Endothelial cell of umbilical vein (primary cell): Measurements from ENCODE around the gene MRPL55.

Experiments used
- CTCF ChIP-seq, 2 donors: IDR thresholded peaks; 1 replicate in 1 of 2; 2 replicates in 1 of 2; pipeline ENCODE4 v1.5.1; 2011; ENCODE audit warnings: low read length in 2 of 2, mild to moderate bottlenecking in 2 of 2, moderate library complexity in 2 of 2, control low read depth in 1 of 2, inconsistent platforms in 1 of 2, low read depth in 1 of 2; ENCODE audit not compliant: insufficient read depth in 1 of 2; ENCODE audit errors: extremely low read depth in 1 of 2
- EZH2 ChIP-seq: IDR thresholded peaks from 2 replicates; pipeline ENCODE4 v1.6.1; 2012; ENCODE audit warnings: borderline replicate concordance, low read depth, mild to moderate bottlenecking, moderate library complexity, low read length, inconsistent platforms; ENCODE audit not compliant: severe bottlenecking
- MAX ChIP-seq: IDR thresholded peaks from 2 replicates; pipeline ENCODE4 v1.6.1; 2011; ENCODE audit not compliant: insufficient read depth, insufficient read length
- MYC ChIP-seq: IDR thresholded peaks from one replicate; pipeline ENCODE4 v1.6.1; 2011; ENCODE audit warnings: mild to moderate bottlenecking, low read depth, low read length
- POLR2A ChIP-seq: IDR thresholded peaks from 2 replicates; pipeline ENCODE4 v1.6.1; 2012; ENCODE audit warnings: low read depth, mild to moderate bottlenecking, control low read depth, low read length

- no peak for TF ChIP-seq CTCF (IDR thresholded peaks at IDR 0.05; ENCODE audit: extremely low read depth in 1 of 2, insufficient read depth in 1 of 2, low read depth in 1 of 2, low read length in 2 of 2)
- no peak for TF ChIP-seq MYC
- no peak for TF ChIP-seq EZH2
- TF ChIP-seq POLR2A: no peak
- no peak for TF ChIP-seq MAX
These were observed 39.2 kb upstream of the MRPL55 start for GRCh38 chr1:228148196-228148861.
